ENCODE data around the gene SPATA16.

DNA sequence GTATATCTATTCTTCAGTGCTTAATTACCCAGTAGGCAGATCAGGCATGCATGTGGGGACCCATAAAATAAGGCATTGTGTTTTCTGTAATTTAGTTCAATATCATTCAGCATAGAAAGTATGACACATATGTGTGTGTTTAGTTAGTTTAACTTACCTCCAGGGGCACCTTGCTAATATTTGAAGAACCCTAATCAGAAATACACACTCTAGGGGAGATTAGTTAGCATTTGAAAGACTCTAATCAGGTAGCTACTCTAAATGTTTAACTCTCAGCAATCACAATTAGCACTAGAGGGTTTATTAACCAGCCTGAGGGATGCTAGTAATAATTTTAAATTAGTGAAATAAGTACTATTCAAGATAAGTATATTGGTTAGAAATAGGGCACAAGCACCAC is 286.0 kb downstream of the SPATA16 start:
- TF ChIP-seq, protein P1, sequence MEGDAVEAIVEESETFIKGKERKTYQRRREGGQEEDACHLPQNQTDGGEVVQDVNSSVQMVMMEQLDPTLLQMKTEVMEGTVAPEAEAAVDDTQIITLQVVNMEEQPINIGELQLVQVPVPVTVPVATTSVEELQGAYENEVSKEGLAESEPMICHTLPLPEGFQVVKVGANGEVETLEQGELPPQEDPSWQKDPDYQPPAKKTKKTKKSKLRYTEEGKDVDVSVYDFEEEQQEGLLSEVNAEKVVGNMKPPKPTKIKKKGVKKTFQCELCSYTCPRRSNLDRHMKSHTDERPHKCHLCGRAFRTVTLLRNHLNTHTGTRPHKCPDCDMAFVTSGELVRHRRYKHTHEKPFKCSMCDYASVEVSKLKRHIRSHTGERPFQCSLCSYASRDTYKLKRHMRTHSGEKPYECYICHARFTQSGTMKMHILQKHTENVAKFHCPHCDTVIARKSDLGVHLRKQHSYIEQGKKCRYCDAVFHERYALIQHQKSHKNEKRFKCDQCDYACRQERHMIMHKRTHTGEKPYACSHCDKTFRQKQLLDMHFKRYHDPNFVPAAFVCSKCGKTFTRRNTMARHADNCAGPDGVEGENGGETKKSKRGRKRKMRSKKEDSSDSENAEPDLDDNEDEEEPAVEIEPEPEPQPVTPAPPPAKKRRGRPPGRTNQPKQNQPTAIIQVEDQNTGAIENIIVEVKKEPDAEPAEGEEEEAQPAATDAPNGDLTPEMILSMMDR (IDR thresholded peaks at IDR 0.05): no peak
- TF ChIP-seq POLR2A (IDR thresholded peaks at IDR 0.05): no peak

Data from thyroid gland (tissue), 4 donors.